GM23338 (cell line): ENCODE results near the gene PPP2R2D. TPM values are rescaled to one million over a fixed set of nuclear protein-coding genes. Genes with fewer than 3 reads are reported as not detected.

ENCODE experiments used
- ATAC-seq: fragments of 200-7000 bp; cut with Tn5 transposase; 3 replicates; pipeline ENCODE4 v1.9.1; 2020
- DNase-seq: peaks from one replicate; pipeline ENCODE4 v3.0.0-alpha.2; 2015; ENCODE audit warnings: low spot score
- H2AFZ ChIP-seq: fragments of 200-600 bp; sonication (generic); 2 replicates; pipeline ENCODE4 v1.8.0; 2016; ENCODE audit warnings: antibody characterized with exemption, mild to moderate bottlenecking, moderate library complexity
- H3F3A ChIP-seq: fragments of 200-600 bp; sonication (generic); replicated peaks from 2 replicates; pipeline ENCODE4 v1.8.0; 2017; ENCODE audit warnings: antibody characterized with exemption, mixed run types, low read depth
- H3K27ac ChIP-seq: fragments of 200-600 bp; sonication (generic); 2 replicates; pipeline ENCODE4 v1.6.1; 2016; ENCODE audit warnings: low read depth
- H3K27me3 ChIP-seq: fragments of 200-600 bp; sonication (generic); 2 replicates; pipeline ENCODE4 v1.8.0; 2016; ENCODE audit warnings: mild to moderate bottlenecking, mixed run types, moderate library complexity; ENCODE audit not compliant: insufficient read depth
- H3K36me3 ChIP-seq: fragments of 200-600 bp; sonication (generic); 2 replicates; pipeline ENCODE4 v1.8.0; 2016; ENCODE audit warnings: mild to moderate bottlenecking; ENCODE audit not compliant: insufficient read depth
- H3K4me1 ChIP-seq: fragments of 200-600 bp; sonication (generic); 2 replicates; pipeline ENCODE4 v1.8.0; 2016; ENCODE audit warnings: mild to moderate bottlenecking, moderate library complexity; ENCODE audit not compliant: insufficient read depth
- H3K4me2 ChIP-seq: fragments of 200-600 bp; sonication (generic); 2 replicates; pipeline ENCODE4 v1.7.1; 2017; ENCODE audit warnings: mixed run types
- H3K4me3 ChIP-seq: fragments of 200-600 bp; sonication (generic); 2 replicates; pipeline ENCODE4 v1.6.1; 2016; ENCODE audit warnings: mixed run types
- H3K79me2 ChIP-seq: fragments of 200-600 bp; sonication (generic); replicated peaks from 2 replicates; pipeline ENCODE4 v1.8.0; 2017; ENCODE audit warnings: mild to moderate bottlenecking; ENCODE audit not compliant: insufficient read depth
- H3K9me2 ChIP-seq: fragments of 200-600 bp; sonication (generic); 2 replicates; pipeline ENCODE4 v1.8.0; 2017; ENCODE audit not compliant: insufficient read depth
- H4K20me1 ChIP-seq: fragments of 200-600 bp; sonication (generic); replicated peaks from 2 replicates; pipeline ENCODE4 v1.8.0; 2017; ENCODE audit warnings: mild to moderate bottlenecking; ENCODE audit not compliant: insufficient read depth
- H3K27ac Mint-ChIP-seq: 2 replicates; pipeline ENCODE4 v1.8.0; 2020; ENCODE audit warnings: inconsistent platforms, mild to moderate bottlenecking, moderate library complexity, mixed read lengths
- H3K27me3 Mint-ChIP-seq: 3 replicates; pipeline ENCODE4 v1.8.0; 2022; ENCODE audit warnings: low read depth, mild to moderate bottlenecking, moderate library complexity, mixed read lengths, inconsistent platforms; ENCODE audit not compliant: insufficient read depth, poor library complexity
- H3K36me3 Mint-ChIP-seq: 3 replicates; pipeline ENCODE4 v1.8.0; 2021; ENCODE audit warnings: low read depth, mild to moderate bottlenecking, inconsistent platforms, moderate library complexity, mixed read lengths
- H3K4me1 Mint-ChIP-seq: 3 replicates; pipeline ENCODE4 v1.8.0; 2020; ENCODE audit warnings: mild to moderate bottlenecking, inconsistent platforms, mixed read lengths
- H3K4me3 Mint-ChIP-seq: 3 replicates; pipeline ENCODE4 v1.8.0; 2021; ENCODE audit warnings: moderate library complexity, mild to moderate bottlenecking, inconsistent platforms, mixed read lengths
- H3K9me3 Mint-ChIP-seq: 3 replicates; pipeline ENCODE4 v1.8.0; 2020; ENCODE audit warnings: moderate library complexity, mild to moderate bottlenecking, inconsistent platforms, mixed read lengths
- CREB1 ChIP-seq: fragments of 250-450 bp; sonication (Bioruptor Pico); IDR thresholded peaks from 2 replicates; pipeline ENCODE4 v1.5.0; 2020; ENCODE audit warnings: low read depth, mild to moderate bottlenecking, moderate library complexity
- EZH2 ChIP-seq: fragments of 200-600 bp; sonication (generic); IDR thresholded peaks from one replicate; pipeline ENCODE4 v1.8.0; 2017; ENCODE audit warnings: antibody characterized with exemption, mild to moderate bottlenecking, low read depth; ENCODE audit not compliant: unreplicated experiment
- EZH2phosphoT487 ChIP-seq: fragments of 200-600 bp; sonication (generic); IDR thresholded peaks from one replicate; pipeline ENCODE4 v1.8.1; 2018; ENCODE audit warnings: antibody characterized with exemption; ENCODE audit not compliant: unreplicated experiment
- JUNB ChIP-seq: IDR thresholded peaks from one replicate; pipeline ENCODE4 v1.6.1; 2016; ENCODE audit warnings: antibody characterized with exemption; ENCODE audit not compliant: unreplicated experiment
- NANOG ChIP-seq: IDR thresholded peaks from 2 replicates; pipeline ENCODE4 v1.6.1; 2016; ENCODE audit warnings: antibody characterized with exemption, borderline replicate concordance
- POLR2AphosphoS5 ChIP-seq: IDR thresholded peaks from 2 replicates; pipeline ENCODE4 v1.6.1; 2016; ENCODE audit warnings: antibody characterized with exemption, low read depth
- STAT1 ChIP-seq: IDR thresholded peaks from one replicate; pipeline ENCODE4 v1.6.1; 2016; ENCODE audit warnings: antibody characterized with exemption; ENCODE audit not compliant: unreplicated experiment
- ZNF114 ChIP-seq: fragments of 250-450 bp; sonication (Bioruptor Pico); IDR thresholded peaks from 2 replicates; pipeline ENCODE4 v1.5.0; 2020; ENCODE audit warnings: mild to moderate bottlenecking, moderate library complexity
- ZNF331 ChIP-seq: fragments of 250-450 bp; sonication (Bioruptor Pico); IDR thresholded peaks from 2 replicates; pipeline ENCODE4 v1.5.0; 2020; ENCODE audit warnings: low read depth, mild to moderate bottlenecking, moderate library complexity
- polyA plus RNA-seq: library from polyadenylated mRNA; unstranded; fragments of >200 nt; fragmentation: Nextera tagmentation; extraction: Ambion mirVana; gene quantifications from 2 replicates; pipeline ENCODE4 v1.2.1, GENCODE V29; 2016
- total RNA-seq: library from RNA; depleted of rRNA; stranded (reverse); fragments of >200 nt; shearing (Covaris generic); gene quantifications from 2 replicates; pipeline ENCODE4 v1.2.3, GENCODE V29; 2014
- TF ChIP-seq, protein P1 (sequence below): IDR thresholded peaks from one replicate; pipeline ENCODE4 v1.6.1; 2018; ENCODE audit warnings: antibody characterized with exemption; ENCODE audit not compliant: unreplicated experiment
- TF ChIP-seq, protein P2 (sequence below), 2 experiments: fragments of 200-600 bp in 1 of 2; sonication (generic) in 1 of 2; conservative IDR thresholded peaks; 2 replicates each; pipeline versions ENCODE4 v1.5.1 to v1.6.1; 2016 to 2017; ENCODE audit warnings: antibody characterized with exemption in 2 of 2, low read depth in 2 of 2, mild to moderate bottlenecking in 2 of 2, moderate library complexity in 1 of 2
- TF ChIP-seq, protein P3 (sequence below): fragments of 250-450 bp; sonication (Bioruptor Pico); IDR thresholded peaks from 2 replicates; pipeline ENCODE4 v1.5.0; 2020; ENCODE audit warnings: mild to moderate bottlenecking, moderate library complexity

The PPP2R2D gene
- total and polyA plus RNA-seq, 2 experiments from 2014 or later: 28.8 to 33.7 TPM

DNA sequence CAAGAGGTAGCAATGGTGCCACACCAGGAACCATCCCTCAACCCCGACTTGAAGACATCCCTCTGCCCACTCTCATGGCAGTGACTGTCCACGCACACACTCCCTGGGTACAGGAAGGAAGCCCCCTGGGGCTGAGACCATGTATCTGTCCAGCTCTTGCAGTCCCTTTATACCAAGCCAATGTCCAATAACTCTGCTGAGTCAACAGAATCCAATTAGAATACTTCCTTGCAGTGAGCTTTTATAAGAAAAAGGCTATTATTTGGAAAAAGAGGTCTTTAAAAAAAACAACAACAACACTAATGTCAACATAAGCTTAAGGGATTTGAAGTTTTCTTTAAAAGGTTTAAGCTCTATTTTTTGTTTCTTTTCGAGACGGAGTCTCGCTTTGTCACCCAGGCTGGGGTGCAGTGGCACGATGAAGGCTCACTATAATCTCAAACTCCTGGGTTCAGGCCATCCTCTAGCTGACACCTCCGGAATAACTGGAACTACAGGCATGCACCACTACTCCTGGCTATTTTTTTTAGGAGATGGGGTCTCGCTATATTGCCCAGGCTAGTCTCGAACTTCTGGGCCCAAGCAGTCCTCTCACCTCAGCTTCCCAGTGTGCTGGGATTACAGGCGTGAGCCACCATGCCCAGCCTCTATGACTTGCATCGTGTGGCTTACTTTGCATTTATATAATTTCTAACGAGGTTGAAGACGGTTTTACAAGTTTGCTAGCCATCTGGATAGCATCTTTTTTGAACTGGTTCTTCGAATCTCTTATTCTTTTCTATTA lies 73.4 kb downstream of the PPP2R2D start (continued):
- TF ChIP-seq, protein P1, sequence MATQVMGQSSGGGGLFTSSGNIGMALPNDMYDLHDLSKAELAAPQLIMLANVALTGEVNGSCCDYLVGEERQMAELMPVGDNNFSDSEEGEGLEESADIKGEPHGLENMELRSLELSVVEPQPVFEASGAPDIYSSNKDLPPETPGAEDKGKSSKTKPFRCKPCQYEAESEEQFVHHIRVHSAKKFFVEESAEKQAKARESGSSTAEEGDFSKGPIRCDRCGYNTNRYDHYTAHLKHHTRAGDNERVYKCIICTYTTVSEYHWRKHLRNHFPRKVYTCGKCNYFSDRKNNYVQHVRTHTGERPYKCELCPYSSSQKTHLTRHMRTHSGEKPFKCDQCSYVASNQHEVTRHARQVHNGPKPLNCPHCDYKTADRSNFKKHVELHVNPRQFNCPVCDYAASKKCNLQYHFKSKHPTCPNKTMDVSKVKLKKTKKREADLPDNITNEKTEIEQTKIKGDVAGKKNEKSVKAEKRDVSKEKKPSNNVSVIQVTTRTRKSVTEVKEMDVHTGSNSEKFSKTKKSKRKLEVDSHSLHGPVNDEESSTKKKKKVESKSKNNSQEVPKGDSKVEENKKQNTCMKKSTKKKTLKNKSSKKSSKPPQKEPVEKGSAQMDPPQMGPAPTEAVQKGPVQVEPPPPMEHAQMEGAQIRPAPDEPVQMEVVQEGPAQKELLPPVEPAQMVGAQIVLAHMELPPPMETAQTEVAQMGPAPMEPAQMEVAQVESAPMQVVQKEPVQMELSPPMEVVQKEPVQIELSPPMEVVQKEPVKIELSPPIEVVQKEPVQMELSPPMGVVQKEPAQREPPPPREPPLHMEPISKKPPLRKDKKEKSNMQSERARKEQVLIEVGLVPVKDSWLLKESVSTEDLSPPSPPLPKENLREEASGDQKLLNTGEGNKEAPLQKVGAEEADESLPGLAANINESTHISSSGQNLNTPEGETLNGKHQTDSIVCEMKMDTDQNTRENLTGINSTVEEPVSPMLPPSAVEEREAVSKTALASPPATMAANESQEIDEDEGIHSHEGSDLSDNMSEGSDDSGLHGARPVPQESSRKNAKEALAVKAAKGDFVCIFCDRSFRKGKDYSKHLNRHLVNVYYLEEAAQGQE: no peak

DNA sequence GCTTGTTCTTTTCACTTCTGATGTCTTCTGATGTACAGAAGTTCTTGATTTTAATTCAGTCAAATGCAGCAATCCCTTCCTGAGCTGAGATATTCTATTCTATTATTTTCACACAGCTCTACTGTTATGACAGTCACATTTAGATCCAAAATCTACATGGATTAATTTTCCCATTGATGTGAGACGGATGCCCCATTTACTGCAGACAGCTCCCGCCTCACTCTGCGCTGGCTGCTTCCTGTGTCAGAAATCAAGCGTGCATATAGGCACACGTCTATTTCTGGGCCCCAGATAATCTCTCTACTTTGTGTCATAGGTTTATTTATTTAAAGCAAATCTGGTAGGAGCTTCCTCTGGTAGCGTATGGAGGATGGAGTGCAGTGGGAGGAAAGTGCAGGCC lies 74.2 kb downstream of the PPP2R2D start:
- Histone ChIP-seq H3F3A (no peaks in the 10 kb centered on the region; the same call in 1 of the 2 replicates), H3K27ac (no peak overlapping the region), H3K79me2 (peaks cover 49% of the 10 kb centered on the region), H3K4me2 (no peak overlapping the region), H3K36me3 (no peaks in the 10 kb centered on the region), H3K9me2 (no peaks in the 10 kb centered on the region), H3K27me3 (peaks cover 11% of the 10 kb centered on the region; the same call in 1 of the 2 replicates), H3K4me3 (no peak overlapping the region), H3K4me1 (peaks cover 27% of the 10 kb centered on the region), H2AFZ (no peak overlapping the region), H4K20me1 (peaks cover 26% of the 10 kb centered on the region)
- Mint-ChIP-seq H3K4me1 (peaks cover 30% of the 10 kb centered on the region), H3K9me3 (no peaks in the 10 kb centered on the region; the same call in 2 of the 3 replicates), H3K4me3 (no peak overlapping the region), H3K36me3 (peaks cover 34% of the 10 kb centered on the region), H3K27ac (no peak overlapping the region), H3K27me3 (peaks cover 6% of the 10 kb centered on the region)
- DNase-seq (no peak), ATAC-seq (no peak)
- TF ChIP-seq POLR2AphosphoS5 (no peak), EZH2 (no peak), CREB1 (no peak), STAT1 (no peak), JUNB (no peak), NANOG (no peak), EZH2phosphoT487 (no peak), ZNF114 (no peak), ZNF331 (CRISPR knock-in tag) (no peak)
- TF ChIP-seq, protein P2, sequence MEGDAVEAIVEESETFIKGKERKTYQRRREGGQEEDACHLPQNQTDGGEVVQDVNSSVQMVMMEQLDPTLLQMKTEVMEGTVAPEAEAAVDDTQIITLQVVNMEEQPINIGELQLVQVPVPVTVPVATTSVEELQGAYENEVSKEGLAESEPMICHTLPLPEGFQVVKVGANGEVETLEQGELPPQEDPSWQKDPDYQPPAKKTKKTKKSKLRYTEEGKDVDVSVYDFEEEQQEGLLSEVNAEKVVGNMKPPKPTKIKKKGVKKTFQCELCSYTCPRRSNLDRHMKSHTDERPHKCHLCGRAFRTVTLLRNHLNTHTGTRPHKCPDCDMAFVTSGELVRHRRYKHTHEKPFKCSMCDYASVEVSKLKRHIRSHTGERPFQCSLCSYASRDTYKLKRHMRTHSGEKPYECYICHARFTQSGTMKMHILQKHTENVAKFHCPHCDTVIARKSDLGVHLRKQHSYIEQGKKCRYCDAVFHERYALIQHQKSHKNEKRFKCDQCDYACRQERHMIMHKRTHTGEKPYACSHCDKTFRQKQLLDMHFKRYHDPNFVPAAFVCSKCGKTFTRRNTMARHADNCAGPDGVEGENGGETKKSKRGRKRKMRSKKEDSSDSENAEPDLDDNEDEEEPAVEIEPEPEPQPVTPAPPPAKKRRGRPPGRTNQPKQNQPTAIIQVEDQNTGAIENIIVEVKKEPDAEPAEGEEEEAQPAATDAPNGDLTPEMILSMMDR (conservative IDR thresholded peaks at IDR 0.05; ENCODE audit: low read depth in 2 of 2): no peak
- TF ChIP-seq, protein P3, sequence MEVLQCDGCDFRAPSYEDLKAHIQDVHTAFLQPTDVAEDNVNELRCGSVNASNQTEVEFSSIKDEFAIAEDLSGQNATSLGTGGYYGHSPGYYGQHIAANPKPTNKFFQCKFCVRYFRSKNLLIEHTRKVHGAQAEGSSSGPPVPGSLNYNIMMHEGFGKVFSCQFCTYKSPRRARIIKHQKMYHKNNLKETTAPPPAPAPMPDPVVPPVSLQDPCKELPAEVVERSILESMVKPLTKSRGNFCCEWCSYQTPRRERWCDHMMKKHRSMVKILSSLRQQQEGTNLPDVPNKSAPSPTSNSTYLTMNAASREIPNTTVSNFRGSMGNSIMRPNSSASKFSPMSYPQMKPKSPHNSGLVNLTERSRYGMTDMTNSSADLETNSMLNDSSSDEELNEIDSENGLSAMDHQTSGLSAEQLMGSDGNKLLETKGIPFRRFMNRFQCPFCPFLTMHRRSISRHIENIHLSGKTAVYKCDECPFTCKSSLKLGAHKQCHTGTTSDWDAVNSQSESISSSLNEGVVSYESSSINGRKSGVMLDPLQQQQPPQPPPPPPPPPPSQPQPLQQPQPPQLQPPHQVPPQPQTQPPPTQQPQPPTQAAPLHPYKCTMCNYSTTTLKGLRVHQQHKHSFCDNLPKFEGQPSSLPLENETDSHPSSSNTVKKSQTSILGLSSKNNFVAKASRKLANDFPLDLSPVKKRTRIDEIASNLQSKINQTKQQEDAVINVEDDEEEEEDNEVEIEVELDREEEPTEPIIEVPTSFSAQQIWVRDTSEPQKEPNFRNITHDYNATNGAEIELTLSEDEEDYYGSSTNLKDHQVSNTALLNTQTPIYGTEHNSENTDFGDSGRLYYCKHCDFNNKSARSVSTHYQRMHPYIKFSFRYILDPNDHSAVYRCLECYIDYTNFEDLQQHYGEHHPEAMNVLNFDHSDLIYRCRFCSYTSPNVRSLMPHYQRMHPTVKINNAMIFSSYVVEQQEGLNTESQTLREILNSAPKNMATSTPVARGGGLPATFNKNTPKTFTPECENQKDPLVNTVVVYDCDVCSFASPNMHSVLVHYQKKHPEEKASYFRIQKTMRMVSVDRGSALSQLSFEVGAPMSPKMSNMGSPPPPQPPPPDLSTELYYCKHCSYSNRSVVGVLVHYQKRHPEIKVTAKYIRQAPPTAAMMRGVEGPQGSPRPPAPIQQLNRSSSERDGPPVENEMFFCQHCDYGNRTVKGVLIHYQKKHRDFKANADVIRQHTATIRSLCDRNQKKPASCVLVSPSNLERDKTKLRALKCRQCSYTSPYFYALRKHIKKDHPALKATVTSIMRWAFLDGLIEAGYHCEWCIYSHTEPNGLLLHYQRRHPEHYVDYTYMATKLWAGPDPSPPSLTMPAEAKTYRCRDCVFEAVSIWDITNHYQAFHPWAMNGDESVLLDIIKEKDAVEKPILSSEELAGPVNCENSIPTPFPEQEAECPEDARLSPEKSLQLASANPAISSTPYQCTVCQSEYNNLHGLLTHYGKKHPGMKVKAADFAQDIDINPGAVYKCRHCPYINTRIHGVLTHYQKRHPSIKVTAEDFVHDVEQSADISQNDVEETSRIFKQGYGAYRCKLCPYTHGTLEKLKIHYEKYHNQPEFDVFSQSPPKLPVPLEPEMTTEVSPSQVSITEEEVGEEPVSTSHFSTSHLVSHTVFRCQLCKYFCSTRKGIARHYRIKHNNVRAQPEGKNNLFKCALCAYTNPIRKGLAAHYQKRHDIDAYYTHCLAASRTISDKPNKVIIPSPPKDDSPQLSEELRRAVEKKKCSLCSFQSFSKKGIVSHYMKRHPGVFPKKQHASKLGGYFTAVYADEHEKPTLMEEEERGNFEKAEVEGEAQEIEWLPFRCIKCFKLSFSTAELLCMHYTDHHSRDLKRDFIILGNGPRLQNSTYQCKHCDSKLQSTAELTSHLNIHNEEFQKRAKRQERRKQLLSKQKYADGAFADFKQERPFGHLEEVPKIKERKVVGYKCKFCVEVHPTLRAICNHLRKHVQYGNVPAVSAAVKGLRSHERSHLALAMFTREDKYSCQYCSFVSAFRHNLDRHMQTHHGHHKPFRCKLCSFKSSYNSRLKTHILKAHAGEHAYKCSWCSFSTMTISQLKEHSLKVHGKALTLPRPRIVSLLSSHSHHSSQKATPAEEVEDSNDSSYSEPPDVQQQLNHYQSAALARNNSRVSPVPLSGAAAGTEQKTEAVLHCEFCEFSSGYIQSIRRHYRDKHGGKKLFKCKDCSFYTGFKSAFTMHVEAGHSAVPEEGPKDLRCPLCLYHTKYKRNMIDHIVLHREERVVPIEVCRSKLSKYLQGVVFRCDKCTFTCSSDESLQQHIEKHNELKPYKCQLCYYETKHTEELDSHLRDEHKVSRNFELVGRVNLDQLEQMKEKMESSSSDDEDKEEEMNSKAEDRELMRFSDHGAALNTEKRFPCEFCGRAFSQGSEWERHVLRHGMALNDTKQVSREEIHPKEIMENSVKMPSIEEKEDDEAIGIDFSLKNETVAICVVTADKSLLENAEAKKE (CRISPR knock-in tag): no peak
